Smooth muscle cell (in vitro differentiated cells): Measurements from ENCODE around the gene SYTL3. TPM values are rescaled to one million over a fixed set of nuclear protein-coding genes. Genes with fewer than 3 reads are reported as not detected.

Experiments used
- DNase-seq: peaks from one replicate; lab custom pipeline; 2025; ENCODE audit not compliant: unreplicated experiment; lab: John Stamatoyannopoulos, UW
- H2AFZ ChIP-seq: fragments of 200-600 bp; sonication (generic); 2 replicates; pipeline ENCODE4 v1.6.0; 2016; ENCODE audit warnings: antibody characterized with exemption, low read depth, mild to moderate bottlenecking
- H3F3A ChIP-seq: fragments of 200-600 bp; sonication (generic); 2 replicates; pipeline ENCODE4 v1.6.0; 2017; ENCODE audit warnings: antibody characterized with exemption, low read depth
- H3K27ac ChIP-seq: fragments of 200-600 bp; sonication (generic); 2 replicates; pipeline ENCODE4 v1.5.1; 2016; ENCODE audit warnings: low read depth, mild to moderate bottlenecking
- H3K27me3 ChIP-seq: fragments of 200-600 bp; sonication (generic); 2 replicates; pipeline ENCODE4 v1.6.1; 2016; ENCODE audit warnings: low read depth, mild to moderate bottlenecking
- H3K36me3 ChIP-seq: fragments of 200-600 bp; sonication (generic); 2 replicates; pipeline ENCODE4 v1.5.1; 2016; ENCODE audit warnings: low read depth
- H3K4me1 ChIP-seq: fragments of 200-600 bp; sonication (generic); 2 replicates; pipeline ENCODE4 v1.5.1; 2016; ENCODE audit warnings: low read depth
- H3K4me2 ChIP-seq: fragments of 200-600 bp; sonication (generic); 2 replicates; pipeline ENCODE4 v1.6.0; 2016; ENCODE audit warnings: mild to moderate bottlenecking
- H3K4me3 ChIP-seq: fragments of 200-600 bp; sonication (generic); 2 replicates; pipeline ENCODE4 v1.5.1; 2016; ENCODE audit warnings: mild to moderate bottlenecking
- H3K79me2 ChIP-seq: fragments of 200-600 bp; sonication (generic); 2 replicates; pipeline ENCODE4 v1.6.0; 2016; ENCODE audit warnings: low read depth, mild to moderate bottlenecking
- H3K9ac ChIP-seq: fragments of 200-600 bp; sonication (generic); 2 replicates; pipeline ENCODE4 v1.6.0; 2016; ENCODE audit warnings: low read depth
- H3K9me3 ChIP-seq: fragments of 200-600 bp; sonication (generic); replicated peaks from 2 replicates; pipeline ENCODE4 v1.5.1; 2016; ENCODE audit warnings: low read depth
- H4K20me1 ChIP-seq: fragments of 200-600 bp; sonication (generic); 2 replicates; pipeline ENCODE4 v1.6.0; 2016; ENCODE audit warnings: low read depth
- WGBS: methylation state at CpG from one replicate; pipeline ENCODE4 v1.1.7; 2016; ENCODE audit warnings: low lambda C conversion rate; 5-methylcytosine and 5-hydroxymethylcytosine counted together
- polyA plus RNA-seq: library from polyadenylated mRNA; unstranded; fragments of >200 nt; fragmentation: Nextera tagmentation; extraction: Ambion mirVana; gene quantifications from 2 replicates; pipeline ENCODE4 v1.2.1, GENCODE V29; 2016
- total RNA-seq: library from RNA; depleted of rRNA; stranded (reverse); fragments of >200 nt; gene quantifications from 2 replicates; pipeline ENCODE4 v1.2.3, GENCODE V29; 2014
- TF ChIP-seq, protein P1 (sequence below): fragments of 200-600 bp; sonication (generic); IDR thresholded peaks from 2 replicates; pipeline ENCODE4 v1.5.1; 2017; ENCODE audit warnings: borderline replicate concordance, mild to moderate bottlenecking, antibody characterized with exemption; ENCODE audit not compliant: insufficient read depth, poor library complexity, severe bottlenecking

The SYTL3 gene
- total and polyA plus RNA-seq, 2 experiments from 2014 or later, result 0.13 to 1.2 TPM

DNA sequence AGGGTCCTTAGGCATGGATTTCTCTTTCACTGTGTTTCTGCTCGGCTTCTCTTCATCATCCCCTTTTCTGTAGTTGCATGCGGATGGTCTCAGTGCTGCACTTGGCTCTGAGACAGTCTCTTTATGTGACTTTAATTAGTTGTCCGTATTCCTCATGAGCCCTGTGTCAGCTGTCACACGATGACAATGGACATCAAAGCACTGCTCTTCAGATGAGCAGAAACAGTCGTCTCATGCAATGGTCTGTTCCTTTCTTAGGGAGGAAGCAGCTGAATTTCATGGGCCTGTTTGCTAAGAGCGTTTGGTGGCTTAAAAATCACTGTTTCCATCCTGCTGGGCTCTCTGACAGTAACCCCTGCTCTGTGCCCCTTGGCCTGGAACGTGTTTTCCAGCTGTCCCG, 64.9 kb downstream of the SYTL3 start:
- Histone ChIP-seq H3K4me2 (no peak overlapping the region), H4K20me1 (no peaks in the 10 kb centered on the region), H3K27me3 (no peaks in the 10 kb centered on the region), H3K9ac (no peak overlapping the region), H3K9me3 (no peaks in the 10 kb centered on the region), H3F3A (no peaks in the 10 kb centered on the region), H3K36me3 (no peaks in the 10 kb centered on the region), H3K4me1 (no peaks in the 10 kb centered on the region), H3K79me2 (no peaks in the 10 kb centered on the region), H3K27ac (no peak overlapping the region), H3K4me3 (no peak overlapping the region), H2AFZ (no peak overlapping the region)
- DNase-seq, result no peak
- WGBS, result 51% methylated on average over 8 of the region's 8 CpGs
- TF ChIP-seq, protein P1, sequence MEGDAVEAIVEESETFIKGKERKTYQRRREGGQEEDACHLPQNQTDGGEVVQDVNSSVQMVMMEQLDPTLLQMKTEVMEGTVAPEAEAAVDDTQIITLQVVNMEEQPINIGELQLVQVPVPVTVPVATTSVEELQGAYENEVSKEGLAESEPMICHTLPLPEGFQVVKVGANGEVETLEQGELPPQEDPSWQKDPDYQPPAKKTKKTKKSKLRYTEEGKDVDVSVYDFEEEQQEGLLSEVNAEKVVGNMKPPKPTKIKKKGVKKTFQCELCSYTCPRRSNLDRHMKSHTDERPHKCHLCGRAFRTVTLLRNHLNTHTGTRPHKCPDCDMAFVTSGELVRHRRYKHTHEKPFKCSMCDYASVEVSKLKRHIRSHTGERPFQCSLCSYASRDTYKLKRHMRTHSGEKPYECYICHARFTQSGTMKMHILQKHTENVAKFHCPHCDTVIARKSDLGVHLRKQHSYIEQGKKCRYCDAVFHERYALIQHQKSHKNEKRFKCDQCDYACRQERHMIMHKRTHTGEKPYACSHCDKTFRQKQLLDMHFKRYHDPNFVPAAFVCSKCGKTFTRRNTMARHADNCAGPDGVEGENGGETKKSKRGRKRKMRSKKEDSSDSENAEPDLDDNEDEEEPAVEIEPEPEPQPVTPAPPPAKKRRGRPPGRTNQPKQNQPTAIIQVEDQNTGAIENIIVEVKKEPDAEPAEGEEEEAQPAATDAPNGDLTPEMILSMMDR, result no peak

DNA sequence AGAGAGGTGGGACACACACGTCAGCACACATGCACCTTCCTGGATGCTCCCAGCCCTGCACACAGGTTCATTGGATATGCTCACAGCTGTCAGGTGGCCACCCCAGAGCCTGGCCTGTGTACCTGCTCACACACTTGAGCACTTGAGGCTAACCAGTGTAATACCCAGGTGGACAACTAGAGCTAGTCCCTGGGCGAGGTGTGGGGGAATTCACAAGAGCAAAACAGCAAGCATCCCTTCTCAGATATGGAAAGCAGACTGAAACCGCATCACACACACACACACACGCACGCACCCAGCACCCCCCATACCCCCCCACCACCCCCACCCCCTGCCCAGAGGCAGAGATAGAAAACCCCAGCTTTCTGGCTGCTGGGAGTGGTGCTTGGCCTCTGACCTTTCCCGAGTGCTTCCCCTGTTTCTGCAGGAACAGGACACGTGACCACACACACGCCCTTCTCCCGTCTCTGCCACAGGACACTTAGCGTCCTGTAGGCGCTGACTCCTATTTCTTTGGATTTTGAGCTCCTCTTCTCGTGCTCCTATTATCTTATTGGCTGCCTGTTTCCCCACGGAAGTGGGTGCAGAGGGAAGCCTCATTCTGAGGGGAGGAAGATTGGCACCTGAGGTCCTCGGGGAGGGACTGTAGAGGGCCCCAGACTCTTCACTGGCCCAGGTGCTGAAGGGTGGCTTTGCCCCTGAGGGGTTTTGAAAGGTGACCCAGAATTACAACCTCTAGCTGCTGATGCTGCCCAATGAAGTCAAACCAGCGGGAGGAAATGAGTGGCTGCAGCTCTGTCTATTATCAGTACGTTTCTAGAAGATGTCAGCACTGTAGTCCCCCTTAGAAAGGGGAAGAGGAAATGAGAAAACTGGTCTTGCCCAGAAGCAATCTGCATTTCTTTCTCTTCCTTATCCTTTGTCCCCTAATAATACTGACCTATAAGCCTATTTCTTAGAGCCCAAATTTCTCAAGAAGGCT, 65.8 kb downstream of the SYTL3 start:
- TF ChIP-seq, protein P1, result no peak
- Histone ChIP-seq H3F3A (no peaks in the 10 kb centered on the region), H2AFZ (no peak overlapping the region), H3K9ac (no peak overlapping the region), H4K20me1 (no peaks in the 10 kb centered on the region), H3K4me2 (no peak overlapping the region), H3K27ac (no peak overlapping the region), H3K4me3 (no peak overlapping the region), H3K4me1 (peaks cover 1% of the 10 kb centered on the region), H3K79me2 (no peaks in the 10 kb centered on the region), H3K36me3 (no peaks in the 10 kb centered on the region), H3K9me3 (no peaks in the 10 kb centered on the region), H3K27me3 (no peaks in the 10 kb centered on the region)
- 72% methylated on average over 16 of the region's 16 CpGs for WGBS
- DNase-seq, result no peak

DNA sequence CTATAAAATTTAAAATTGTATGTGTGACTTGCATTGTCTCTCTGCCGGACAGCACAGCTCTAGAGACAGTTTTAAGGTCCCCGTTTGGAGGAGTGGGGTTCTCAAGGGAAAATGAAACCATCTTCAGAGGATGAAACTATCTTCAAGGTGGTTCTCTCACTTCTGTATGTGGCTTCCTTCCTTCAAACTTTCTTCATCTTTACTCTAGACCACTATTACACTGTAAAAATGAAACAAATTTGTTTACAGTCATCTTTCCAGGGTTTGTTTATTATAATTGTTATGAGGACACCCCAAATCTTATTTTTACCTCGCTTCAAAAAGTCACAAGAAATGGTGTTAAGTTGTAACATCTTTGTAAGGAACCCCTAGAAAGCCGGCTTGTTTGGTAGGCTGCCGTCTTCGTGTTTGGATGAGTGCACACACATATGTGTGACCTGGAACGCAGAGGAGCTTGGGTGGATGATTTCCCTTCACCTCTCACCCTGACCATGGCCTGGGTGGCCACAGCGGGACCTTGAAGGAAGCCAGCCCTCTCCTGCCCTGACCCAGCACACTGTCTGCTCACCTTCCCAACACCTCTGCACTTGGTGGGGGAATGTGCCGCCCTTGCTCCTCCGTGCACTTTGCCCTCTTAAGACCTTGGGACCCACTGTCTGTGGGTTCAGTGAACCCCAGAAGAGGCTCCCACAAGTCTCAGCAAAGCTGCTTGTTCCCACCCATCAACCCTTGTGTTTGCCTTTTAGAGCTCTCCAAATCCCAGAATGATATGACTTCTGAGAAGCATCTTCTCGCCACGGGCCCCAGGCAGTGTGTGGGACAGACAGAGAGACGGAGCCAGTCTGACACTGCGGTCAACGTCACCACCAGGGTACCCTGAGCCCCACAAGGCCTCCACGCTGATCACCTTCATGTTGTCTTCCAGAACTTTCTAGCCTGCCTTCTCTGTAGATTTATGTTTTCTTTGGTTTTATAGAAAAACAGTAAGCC, 67.8 kb downstream of the SYTL3 start:
- Histone ChIP-seq H3K4me1 (peaks cover 4% of the 10 kb centered on the region), H3F3A (no peaks in the 10 kb centered on the region), H4K20me1 (no peaks in the 10 kb centered on the region), H3K4me3 (no peak overlapping the region), H3K27ac (no peak overlapping the region), H3K36me3 (no peaks in the 10 kb centered on the region), H3K4me2 (no peak overlapping the region), H2AFZ (no peak overlapping the region), H3K9ac (no peak overlapping the region), H3K9me3 (no peaks in the 10 kb centered on the region), H3K79me2 (no peaks in the 10 kb centered on the region), H3K27me3 (no peaks in the 10 kb centered on the region)
- DNase-seq, result no peak
- WGBS, result 96% methylated on average over 16 of the region's 16 CpGs
- TF ChIP-seq, protein P1, result no peak
